ENCODE data around the gene ARHGAP18. TPM values are rescaled to one million over a fixed set of nuclear protein-coding genes. Genes with fewer than 3 reads are reported as not detected.

The ARHGAP18 gene
- polyA plus RNA-seq, 1 of the 3 experiments (the other 2 are of a cell fraction), result 25.0 TPM

DNA sequence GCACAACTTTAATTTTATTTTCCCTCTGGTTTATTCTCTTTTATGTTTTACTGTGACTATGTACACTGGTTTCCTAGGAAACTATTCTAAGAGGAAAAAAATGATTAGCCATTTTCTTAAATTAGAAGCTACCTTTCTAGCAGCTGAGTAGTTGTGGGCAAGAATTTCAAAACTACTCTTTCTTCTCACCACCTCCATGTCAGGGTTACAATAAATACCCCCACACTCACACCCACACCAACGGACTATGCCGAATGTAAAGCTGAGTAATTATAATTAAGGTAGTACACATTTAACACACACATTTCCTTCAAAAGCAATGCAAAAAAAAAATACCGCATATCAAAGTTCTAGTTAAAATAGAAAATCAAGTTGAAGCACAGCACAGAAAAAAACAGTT, 78.9 kb downstream of the ARHGAP18 start (continued):
- TF ChIP-seq RXRA (IDR thresholded peaks at IDR 0.05; ENCODE audit: borderline replicate concordance, low read depth) (no peak), RCOR1 (IDR thresholded peaks at IDR 0.05; ENCODE audit: low read length) (no peak)
- TF ChIP-seq, protein P1, sequence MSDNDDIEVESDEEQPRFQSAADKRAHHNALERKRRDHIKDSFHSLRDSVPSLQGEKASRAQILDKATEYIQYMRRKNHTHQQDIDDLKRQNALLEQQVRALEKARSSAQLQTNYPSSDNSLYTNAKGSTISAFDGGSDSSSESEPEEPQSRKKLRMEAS (IDR thresholded peaks at IDR 0.05; ENCODE audit: low read depth), result no peak

DNA sequence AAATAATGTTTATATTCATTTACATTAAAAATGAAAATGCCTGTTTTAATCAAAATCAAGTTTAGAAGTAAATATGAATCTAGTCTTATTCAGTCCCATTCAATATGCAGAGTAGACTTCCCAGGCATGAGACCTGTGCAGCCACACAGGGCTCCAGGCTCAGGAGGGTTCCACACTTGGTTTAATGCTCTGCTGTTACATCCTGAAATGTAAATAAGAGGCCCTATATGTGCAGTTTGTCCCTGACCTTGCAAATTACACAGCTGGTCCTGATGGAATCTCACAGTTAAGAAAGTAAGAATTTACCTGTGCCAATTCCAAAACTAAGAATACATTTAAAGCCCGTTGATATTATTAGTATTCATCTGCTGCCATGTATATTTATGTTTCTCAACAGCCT, 79.4 kb downstream of the ARHGAP18 start:
- H3K9ac ChIP-seq, result no peak overlapping the region
- peaks cover 53% of the 10 kb centered on the region for H3F3A ChIP-seq (replicated peaks; ENCODE audit: insufficient read depth)
- H3K9me2 ChIP-seq, result no peaks in the 10 kb centered on the region
- peaks cover 32 to 86% of the 10 kb centered on the region in 2 experiments for H3K36me3 ChIP-seq (replicated peaks in 1 of 2; ENCODE audit: control insufficient read depth in 1 of 2, insufficient read depth in 2 of 2, low read length in 1 of 2)
- no peak for TF ChIP-seq TEAD4 (IDR thresholded peaks at IDR 0.05; ENCODE audit: borderline replicate concordance, insufficient read depth)
- TF ChIP-seq, protein P2, sequence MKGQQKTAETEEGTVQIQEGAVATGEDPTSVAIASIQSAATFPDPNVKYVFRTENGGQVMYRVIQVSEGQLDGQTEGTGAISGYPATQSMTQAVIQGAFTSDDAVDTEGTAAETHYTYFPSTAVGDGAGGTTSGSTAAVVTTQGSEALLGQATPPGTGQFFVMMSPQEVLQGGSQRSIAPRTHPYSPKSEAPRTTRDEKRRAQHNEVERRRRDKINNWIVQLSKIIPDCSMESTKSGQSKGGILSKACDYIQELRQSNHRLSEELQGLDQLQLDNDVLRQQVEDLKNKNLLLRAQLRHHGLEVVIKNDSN (IDR thresholded peaks at IDR 0.05; ENCODE audit: borderline replicate concordance, low read depth), result no peak
- TF ChIP-seq POLR2AphosphoS5 (IDR thresholded peaks at IDR 0.05; ENCODE audit: low read depth, low read length), result no peak
- TF ChIP-seq GABPA (IDR thresholded peaks at IDR 0.05; ENCODE audit: low read depth), result no peak
- TF ChIP-seq JUND (IDR thresholded peaks at IDR 0.05), result no peak
- no peak for TF ChIP-seq TAF1 (IDR thresholded peaks at IDR 0.05; ENCODE audit: borderline replicate concordance, low read depth, low read length)
- no peak for TF ChIP-seq ELF1 (IDR thresholded peaks at IDR 0.05)
- TF ChIP-seq, protein P3, sequence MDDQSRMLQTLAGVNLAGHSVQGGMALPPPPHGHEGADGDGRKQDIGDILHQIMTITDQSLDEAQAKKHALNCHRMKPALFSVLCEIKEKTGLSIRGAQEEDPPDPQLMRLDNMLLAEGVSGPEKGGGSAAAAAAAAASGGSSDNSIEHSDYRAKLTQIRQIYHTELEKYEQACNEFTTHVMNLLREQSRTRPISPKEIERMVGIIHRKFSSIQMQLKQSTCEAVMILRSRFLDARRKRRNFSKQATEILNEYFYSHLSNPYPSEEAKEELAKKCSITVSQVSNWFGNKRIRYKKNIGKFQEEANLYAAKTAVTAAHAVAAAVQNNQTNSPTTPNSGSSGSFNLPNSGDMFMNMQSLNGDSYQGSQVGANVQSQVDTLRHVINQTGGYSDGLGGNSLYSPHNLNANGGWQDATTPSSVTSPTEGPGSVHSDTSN (IDR thresholded peaks at IDR 0.05), result no peak
- no peak for TF ChIP-seq FOSL2 (IDR thresholded peaks at IDR 0.05; ENCODE audit: borderline replicate concordance, low read depth)
- TF ChIP-seq EP300 (IDR thresholded peaks at IDR 0.05; ENCODE audit: borderline replicate concordance in 1 of 2, low read depth in 1 of 2, low read length in 1 of 2), result no peak
- TF ChIP-seq, protein P1 (IDR thresholded peaks at IDR 0.05; ENCODE audit: low read depth), result no peak
- no peak for TF ChIP-seq YY1 (IDR thresholded peaks at IDR 0.05; ENCODE audit: low read depth)
- POLR2A ChIA-PET, result no interaction called here
- no peak overlapping the region for H3K4me3 ChIP-seq (ENCODE audit: low read depth in 2 of 2, low read length in 1 of 2)
- no peaks in the 10 kb centered on the region for H3K9me3 ChIP-seq
- H3K27ac ChIP-seq (ENCODE audit: low read depth in 2 of 2, low read length in 1 of 2), result peak overlapping the region in 1 of 2 experiments; percentile 0; a peak in 1 of 4 replicates
- WGBS (ENCODE audit: low lambda C conversion rate), result 12% methylated on average over 1 of the region's 1 CpG
- DNase-seq, result no peak
- H3K27me3 ChIP-seq (ENCODE audit: insufficient read depth), result no peaks in the 10 kb centered on the region
- H3K79me2 ChIP-seq (ENCODE audit: insufficient read depth), result peaks cover 67% of the 10 kb centered on the region
- no peak overlapping the region for H2AFZ ChIP-seq (ENCODE audit: low read depth)
- peaks cover 0 to 5% of the 10 kb centered on the region in 2 experiments; a peak in 2 of 4 replicates for H3K4me1 ChIP-seq (ENCODE audit: control insufficient read depth in 1 of 2, insufficient read depth in 2 of 2, low read depth in 1 of 2, low read length in 1 of 2)
- no peak overlapping the region for H3K4me2 ChIP-seq
- no peaks in the 10 kb centered on the region for H4K20me1 ChIP-seq (ENCODE audit: insufficient read depth)
- CTCF ChIA-PET, result no interaction called here

All from SK-N-SH (cell line).